ENCODE data around the gene LRP1B.

Gene LRP1B

DNA sequence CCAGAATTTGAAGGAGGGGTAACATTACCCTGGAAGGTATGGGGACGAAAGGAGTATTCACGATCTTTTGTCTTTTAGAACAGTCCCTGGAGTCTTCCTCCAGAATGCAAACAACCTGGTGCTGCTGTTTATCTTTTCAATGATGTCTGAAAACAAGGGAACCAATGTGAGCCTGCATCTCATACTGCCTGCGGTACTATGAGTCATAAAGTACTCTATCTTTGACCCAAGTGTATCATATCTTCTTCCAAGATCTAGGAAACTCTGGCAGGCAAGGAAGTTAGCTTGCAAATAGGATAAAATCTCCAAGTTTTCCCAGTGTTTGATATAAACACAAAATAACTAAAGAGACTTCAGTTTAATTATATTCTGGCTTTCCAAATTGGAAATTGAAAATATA is 968.5 kb downstream of the LRP1B start:
- TF ChIP-seq CTCF (conservative IDR thresholded peaks at IDR 0.05), result no peak
- no peak overlapping the region for H3K27ac ChIP-seq

DNA sequence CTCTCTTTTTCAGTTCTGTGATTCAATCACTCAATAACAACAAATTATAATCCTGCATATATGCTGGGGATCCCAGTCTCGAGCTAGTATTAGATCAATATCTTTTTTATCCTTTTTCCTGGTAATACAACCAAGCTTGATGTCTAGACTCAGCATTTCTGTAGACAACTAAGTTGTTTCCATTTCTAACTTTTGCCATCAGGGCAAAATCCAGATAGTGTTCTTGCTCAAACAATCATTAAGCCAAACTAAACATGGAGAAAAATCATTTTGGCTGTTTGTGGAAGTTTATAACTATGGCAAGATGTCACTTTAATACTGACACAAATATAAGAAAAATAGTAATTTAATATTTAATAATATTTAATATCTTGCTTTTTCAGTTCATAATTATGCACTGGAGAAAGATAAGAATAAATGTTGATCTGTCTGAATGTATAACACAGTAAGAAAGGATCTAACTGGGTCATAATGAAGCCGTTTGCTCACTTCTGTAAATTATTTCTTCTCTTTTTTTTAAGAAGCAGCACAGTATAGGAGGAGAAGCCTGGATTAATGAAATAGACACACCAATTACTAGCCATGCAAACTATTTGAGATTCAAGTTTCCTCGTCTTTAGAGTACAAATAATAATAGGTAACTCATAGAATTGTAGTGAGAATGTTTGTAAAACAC is 979.1 kb downstream of the LRP1B start:
- H3K27ac ChIP-seq, result no peak overlapping the region
- TF ChIP-seq CTCF (conservative IDR thresholded peaks at IDR 0.05), result no peak

- no peak for TF ChIP-seq CTCF (conservative IDR thresholded peaks at IDR 0.05)
- H3K27ac ChIP-seq, result no peak overlapping the region
Observed at GRCh38 chr2:141142025-141142424, 988.8 kb downstream of the LRP1B start.

DNA sequence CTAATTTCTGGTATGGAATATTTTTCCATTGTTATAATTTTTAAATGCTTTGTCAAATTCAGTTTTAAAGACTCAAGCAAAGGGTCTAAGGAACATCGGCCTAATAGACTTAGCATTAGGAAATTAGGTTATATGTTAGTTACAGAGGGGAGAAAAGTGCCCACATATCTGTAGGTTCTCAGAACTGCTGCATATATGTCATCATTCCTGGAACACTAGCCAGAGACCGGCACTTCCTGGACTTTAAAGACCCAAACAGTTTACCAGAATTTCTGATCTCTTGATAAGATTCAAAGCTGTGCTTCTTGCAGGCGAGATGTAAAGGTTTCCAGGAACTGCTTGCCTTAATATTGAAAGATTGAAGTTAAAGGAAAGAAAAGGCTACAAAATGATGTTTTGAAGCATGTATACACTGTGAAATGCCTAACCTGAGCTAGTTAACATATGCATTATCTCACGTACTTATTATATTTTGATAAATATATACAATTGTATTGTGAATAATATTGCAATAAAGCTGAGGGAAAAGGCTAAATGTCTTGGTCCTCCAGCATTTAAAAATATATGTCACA is 993.6 kb downstream of the LRP1B start:
- H3K27ac ChIP-seq, result no peak overlapping the region
- TF ChIP-seq CTCF (conservative IDR thresholded peaks at IDR 0.05), result no peak

DNA sequence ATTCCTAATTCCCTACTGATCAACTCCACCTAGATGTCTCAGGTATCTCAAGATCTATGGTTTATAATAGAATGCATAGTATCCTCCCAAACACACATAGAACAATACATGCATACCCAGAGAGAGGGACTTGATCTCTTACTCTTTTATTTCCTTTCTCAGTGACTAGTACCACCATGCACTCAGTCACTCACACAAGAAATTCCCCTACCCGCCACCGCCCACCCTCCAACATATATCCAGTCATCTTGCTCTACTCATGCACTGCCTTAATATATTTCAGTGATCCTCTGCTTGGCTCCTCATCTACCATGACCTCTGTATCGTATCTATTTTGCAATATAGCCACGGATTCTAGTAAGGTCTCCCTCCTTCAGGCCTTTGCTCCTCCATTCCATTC is 996.9 kb downstream of the LRP1B start:
- TF ChIP-seq CTCF (conservative IDR thresholded peaks at IDR 0.05), result no peak
- no peak overlapping the region for H3K27ac ChIP-seq

DNA sequence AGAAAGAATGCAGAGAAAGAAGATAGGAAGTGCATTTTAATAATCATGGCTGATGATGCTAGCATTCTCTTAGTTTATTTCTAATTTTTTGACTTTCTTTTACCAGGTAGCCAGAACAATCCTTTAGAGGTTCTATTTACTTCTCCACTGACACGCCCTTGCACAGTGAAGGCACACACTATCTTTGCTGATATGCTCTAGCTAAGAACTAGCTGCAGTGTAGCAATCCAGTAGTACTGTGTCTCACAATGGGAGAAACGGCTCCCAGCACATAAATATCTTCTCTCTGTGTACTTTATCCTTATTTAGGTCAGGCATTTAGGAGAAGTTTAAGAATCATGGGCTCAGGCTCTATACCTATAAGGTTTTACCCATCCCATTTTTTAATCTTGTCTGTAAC is 1005.4 kb downstream of the LRP1B start:
- no peak overlapping the region for H3K27ac ChIP-seq
- no peak for TF ChIP-seq CTCF (conservative IDR thresholded peaks at IDR 0.05)

DNA sequence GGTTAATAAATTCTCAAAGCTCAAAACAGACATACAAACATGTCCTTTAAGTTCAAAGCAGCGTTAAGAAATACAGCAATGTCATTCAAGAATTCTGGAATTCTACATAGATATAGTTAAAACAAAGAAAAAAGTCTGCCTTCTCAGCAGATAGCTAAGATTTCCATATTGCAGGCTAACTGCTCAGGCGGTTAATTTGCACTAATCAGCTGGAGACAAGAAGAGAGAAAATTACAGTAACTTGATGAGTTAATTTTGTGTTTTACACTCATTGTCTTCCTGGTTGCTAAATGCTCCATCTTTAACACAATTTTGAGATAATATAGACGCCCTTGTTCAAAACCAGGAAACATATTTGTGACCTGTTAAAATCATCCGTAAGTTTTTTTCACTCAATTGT is 1012.0 kb downstream of the LRP1B start:
- TF ChIP-seq CTCF (conservative IDR thresholded peaks at IDR 0.05), result no peak

More for the DNA sequence above, 1012.0 kb downstream of the LRP1B start:
- no peak overlapping the region for H3K27ac ChIP-seq
